GM12801 (cell line): ENCODE data around the gene PDE1C.

ENCODE experiments used
- CTCF ChIP-seq: IDR thresholded peaks from one replicate; pipeline ENCODE4 v1.5.1; 2011; ENCODE audit warnings: control low read depth; ENCODE audit not compliant: insufficient read length; ENCODE audit errors: extremely low read depth

PDE1C gene

GRCh38 chr7:32070406-32071360 is at the start of gene PDE1C:
TSS of gene PDE1C (minus strand) at chr7:32070407.
- no peak for TF ChIP-seq CTCF

GRCh38 chr7:32119790-32120196 is 49.6 kb upstream of the PDE1C start:
- TF ChIP-seq CTCF = no peak

GRCh38 chr7:32117837-32118236 is 47.6 kb upstream of the PDE1C start:
- no peak for TF ChIP-seq CTCF

- TF ChIP-seq CTCF = no peak
Measured at GRCh38 chr7:32116436-32116835, 46.2 kb upstream of the PDE1C start.

- TF ChIP-seq CTCF = no peak
Measured at GRCh38 chr7:32115831-32116230, 45.6 kb upstream of the PDE1C start.

- TF ChIP-seq CTCF = no peak
Measured at GRCh38 chr7:32108651-32109050, 38.4 kb upstream of the PDE1C start.

- TF ChIP-seq CTCF = no peak
Measured at GRCh38 chr7:32104766-32105165, 34.6 kb upstream of the PDE1C start.
